H1 (cell line): ENCODE measurements around the gene ANO6.

Experiments
- EGR1 ChIP-seq: IDR thresholded peaks from 2 replicates; pipeline ENCODE4 v1.6.1; 2011; ENCODE audit warnings: low read depth, low read length, borderline replicate concordance
- EZH2 ChIP-seq: fragments of 200-600 bp; sonication (generic); IDR thresholded peaks from 2 replicates; pipeline ENCODE4 v1.7.1; 2012; ENCODE audit warnings: low read depth, mild to moderate bottlenecking, moderate library complexity, low read length, inconsistent platforms; ENCODE audit not compliant: severe bottlenecking
- POLR2A ChIP-seq, 2 experiments: IDR thresholded peaks; 1 replicate in 1 of 2; 2 replicates in 1 of 2; pipeline ENCODE4 v1.6.1; 2011; ENCODE audit warnings: low read depth in 2 of 2, low read length in 2 of 2, mild to moderate bottlenecking in 2 of 2; ENCODE audit errors: control extremely low read depth in 1 of 2
- POLR2AphosphoS5 ChIP-seq: IDR thresholded peaks from 2 replicates; pipeline ENCODE4 v1.6.1; 2011; ENCODE audit warnings: low read depth, low read length
- TF ChIP-seq, protein P1 (sequence below), 3 experiments: IDR thresholded peaks; 1 replicate in 2 of 3; 2 replicates in 1 of 3; pipeline versions ENCODE4 v1.5.1 to v1.6.1; 2011; ENCODE audit warnings: low read length in 3 of 3, mild to moderate bottlenecking in 3 of 3, inconsistent platforms in 2 of 3, low read depth in 1 of 3, moderate library complexity in 1 of 3; ENCODE audit not compliant: insufficient read depth in 1 of 3; ENCODE audit errors: control extremely low read depth in 1 of 3

DNA sequence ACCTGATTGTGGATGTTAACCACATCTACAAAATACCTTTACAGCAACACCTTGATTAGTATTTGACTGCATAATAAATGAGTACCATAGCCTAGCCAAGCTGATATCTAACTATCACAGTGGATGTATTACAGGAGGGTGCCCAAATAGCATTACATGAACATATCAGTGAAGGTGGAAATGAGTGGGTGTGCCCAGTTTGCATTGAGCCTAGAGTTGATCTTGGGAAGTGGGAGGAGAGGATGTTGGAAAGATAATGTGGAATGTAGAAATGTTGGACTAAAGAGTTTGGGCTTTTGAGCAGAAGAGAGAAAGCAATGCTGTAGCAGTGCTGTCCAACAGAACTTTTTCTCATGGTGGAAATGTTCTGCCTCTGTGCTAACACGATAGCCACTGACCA is 98.9 kb downstream of the ANO6 start:
- TF ChIP-seq EZH2 (no peak), POLR2AphosphoS5 (no peak), EGR1 (no peak), POLR2A (IDR thresholded peaks at IDR 0.05; ENCODE audit: control extremely low read depth in 1 of 2, low read depth in 2 of 2, low read length in 2 of 2) (no peak)
- TF ChIP-seq, protein P1, sequence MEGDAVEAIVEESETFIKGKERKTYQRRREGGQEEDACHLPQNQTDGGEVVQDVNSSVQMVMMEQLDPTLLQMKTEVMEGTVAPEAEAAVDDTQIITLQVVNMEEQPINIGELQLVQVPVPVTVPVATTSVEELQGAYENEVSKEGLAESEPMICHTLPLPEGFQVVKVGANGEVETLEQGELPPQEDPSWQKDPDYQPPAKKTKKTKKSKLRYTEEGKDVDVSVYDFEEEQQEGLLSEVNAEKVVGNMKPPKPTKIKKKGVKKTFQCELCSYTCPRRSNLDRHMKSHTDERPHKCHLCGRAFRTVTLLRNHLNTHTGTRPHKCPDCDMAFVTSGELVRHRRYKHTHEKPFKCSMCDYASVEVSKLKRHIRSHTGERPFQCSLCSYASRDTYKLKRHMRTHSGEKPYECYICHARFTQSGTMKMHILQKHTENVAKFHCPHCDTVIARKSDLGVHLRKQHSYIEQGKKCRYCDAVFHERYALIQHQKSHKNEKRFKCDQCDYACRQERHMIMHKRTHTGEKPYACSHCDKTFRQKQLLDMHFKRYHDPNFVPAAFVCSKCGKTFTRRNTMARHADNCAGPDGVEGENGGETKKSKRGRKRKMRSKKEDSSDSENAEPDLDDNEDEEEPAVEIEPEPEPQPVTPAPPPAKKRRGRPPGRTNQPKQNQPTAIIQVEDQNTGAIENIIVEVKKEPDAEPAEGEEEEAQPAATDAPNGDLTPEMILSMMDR (IDR thresholded peaks at IDR 0.05; ENCODE audit: control extremely low read depth in 1 of 3, insufficient read depth in 1 of 3, low read depth in 1 of 3, low read length in 3 of 3) = no peak
